H1 (cell line): ENCODE measurements around the gene SVIP. TPM values are rescaled to one million over a fixed set of nuclear protein-coding genes. Genes with fewer than 3 reads are reported as not detected.

ENCODE experiments used
- polyA plus RNA-seq, 7 experiments: library from polyadenylated mRNA; depleted of rRNA in 3 of 7; stranded (reverse) in 5 of 7; unstranded in 2 of 7; fragments of >200 nt in 5 of 7; fragments of 200-250 nt in 2 of 7; gene quantifications; 1 replicate in 5 of 7; 2 replicates in 1 of 7; 4 replicates in 1 of 7; pipeline versions ENCODE4 v1.2.1 to v1.2.3, GENCODE V29; 2011 to 2013; ENCODE audit warnings: missing spikeins in 2 of 7, mixed read lengths in 2 of 7
- total RNA-seq: library from RNA; stranded (reverse); fragmentation: NEBNext Ultra II Directional; extraction: Animal tissue kit (Norgen Biotek cat#: 25700); gene quantifications from 2 replicates; pipeline ENCODE4 v1.2.1, GENCODE V29; 2021

The SVIP gene
- total and polyA plus RNA-seq, 2 of the 8 experiments (the other 6 are each of a cell fraction or from before 2014, with no cell fraction given), result 1.2 to 11.4 TPM

Other genes with a start within 250 kb of the SVIP start
- 27.2 and 29.4 TPM in 2 replicates for gene FANCF, start 204.0 kb downstream of the SVIP start, total RNA-seq
- gene FANCF, start 204.0 kb downstream of the SVIP start, polyA plus RNA-seq (2011; rRNA removed), result 10.0 and 11.6 TPM in 2 replicates
- gene GAS2, start 163.2 kb downstream of the SVIP start, total RNA-seq, result 1.5 and 1.7 TPM in 2 replicates
- gene GAS2, start 163.2 kb downstream of the SVIP start, polyA plus RNA-seq (2011; rRNA removed), result 0.70 and 0.71 TPM in 2 replicates
- not detected in 2 replicates for gene CCDC179, start 30.7 kb upstream of the SVIP start, total RNA-seq
- not detected in 2 replicates for gene CCDC179, start 30.7 kb upstream of the SVIP start, polyA plus RNA-seq (2011; rRNA removed)